GM23338 (cell line): Measurements from ENCODE around the gene TRAIP. TPM values are rescaled to one million over a fixed set of nuclear protein-coding genes. Genes with fewer than 3 reads are reported as not detected.
"Not testable (repeated sequence)": the region's sequence is repeated elsewhere in the genome, so short reads cannot be mapped to it uniquely, and the experiment has no call there.

ENCODE experiments used
- ATAC-seq: fragments of 200-7000 bp; cut with Tn5 transposase; 3 replicates; pipeline ENCODE4 v1.9.1; 2020
- DNase-seq: peaks from one replicate; pipeline ENCODE4 v3.0.0-alpha.2; 2015; ENCODE audit warnings: low spot score
- H2AFZ ChIP-seq: fragments of 200-600 bp; sonication (generic); 2 replicates; pipeline ENCODE4 v1.8.0; 2016; ENCODE audit warnings: antibody characterized with exemption, mild to moderate bottlenecking, moderate library complexity
- H3F3A ChIP-seq: fragments of 200-600 bp; sonication (generic); replicated peaks from 2 replicates; pipeline ENCODE4 v1.8.0; 2017; ENCODE audit warnings: antibody characterized with exemption, mixed run types, low read depth
- H3K27ac ChIP-seq: fragments of 200-600 bp; sonication (generic); 2 replicates; pipeline ENCODE4 v1.6.1; 2016; ENCODE audit warnings: low read depth
- H3K27me3 ChIP-seq: fragments of 200-600 bp; sonication (generic); 2 replicates; pipeline ENCODE4 v1.8.0; 2016; ENCODE audit warnings: mild to moderate bottlenecking, mixed run types, moderate library complexity; ENCODE audit not compliant: insufficient read depth
- H3K36me3 ChIP-seq: fragments of 200-600 bp; sonication (generic); 2 replicates; pipeline ENCODE4 v1.8.0; 2016; ENCODE audit warnings: mild to moderate bottlenecking; ENCODE audit not compliant: insufficient read depth
- H3K4me1 ChIP-seq: fragments of 200-600 bp; sonication (generic); 2 replicates; pipeline ENCODE4 v1.8.0; 2016; ENCODE audit warnings: mild to moderate bottlenecking, moderate library complexity; ENCODE audit not compliant: insufficient read depth
- H3K4me2 ChIP-seq: fragments of 200-600 bp; sonication (generic); 2 replicates; pipeline ENCODE4 v1.7.1; 2017; ENCODE audit warnings: mixed run types
- H3K4me3 ChIP-seq: fragments of 200-600 bp; sonication (generic); 2 replicates; pipeline ENCODE4 v1.6.1; 2016; ENCODE audit warnings: mixed run types
- H3K79me2 ChIP-seq: fragments of 200-600 bp; sonication (generic); replicated peaks from 2 replicates; pipeline ENCODE4 v1.8.0; 2017; ENCODE audit warnings: mild to moderate bottlenecking; ENCODE audit not compliant: insufficient read depth
- H3K9me2 ChIP-seq: fragments of 200-600 bp; sonication (generic); 2 replicates; pipeline ENCODE4 v1.8.0; 2017; ENCODE audit not compliant: insufficient read depth
- H4K20me1 ChIP-seq: fragments of 200-600 bp; sonication (generic); replicated peaks from 2 replicates; pipeline ENCODE4 v1.8.0; 2017; ENCODE audit warnings: mild to moderate bottlenecking; ENCODE audit not compliant: insufficient read depth
- H3K27ac Mint-ChIP-seq: 2 replicates; pipeline ENCODE4 v1.8.0; 2020; ENCODE audit warnings: inconsistent platforms, mild to moderate bottlenecking, moderate library complexity, mixed read lengths
- H3K27me3 Mint-ChIP-seq: 3 replicates; pipeline ENCODE4 v1.8.0; 2022; ENCODE audit warnings: low read depth, mild to moderate bottlenecking, moderate library complexity, mixed read lengths, inconsistent platforms; ENCODE audit not compliant: insufficient read depth, poor library complexity
- H3K36me3 Mint-ChIP-seq: 3 replicates; pipeline ENCODE4 v1.8.0; 2021; ENCODE audit warnings: low read depth, mild to moderate bottlenecking, inconsistent platforms, moderate library complexity, mixed read lengths
- H3K4me1 Mint-ChIP-seq: 3 replicates; pipeline ENCODE4 v1.8.0; 2020; ENCODE audit warnings: mild to moderate bottlenecking, inconsistent platforms, mixed read lengths
- H3K4me3 Mint-ChIP-seq: 3 replicates; pipeline ENCODE4 v1.8.0; 2021; ENCODE audit warnings: moderate library complexity, mild to moderate bottlenecking, inconsistent platforms, mixed read lengths
- H3K9me3 Mint-ChIP-seq: 3 replicates; pipeline ENCODE4 v1.8.0; 2020; ENCODE audit warnings: moderate library complexity, mild to moderate bottlenecking, inconsistent platforms, mixed read lengths
- CREB1 ChIP-seq: fragments of 250-450 bp; sonication (Bioruptor Pico); IDR thresholded peaks from 2 replicates; pipeline ENCODE4 v1.5.0; 2020; ENCODE audit warnings: low read depth, mild to moderate bottlenecking, moderate library complexity
- NANOG ChIP-seq: IDR thresholded peaks from 2 replicates; pipeline ENCODE4 v1.6.1; 2016; ENCODE audit warnings: antibody characterized with exemption, borderline replicate concordance
- POLR2AphosphoS5 ChIP-seq: IDR thresholded peaks from 2 replicates; pipeline ENCODE4 v1.6.1; 2016; ENCODE audit warnings: antibody characterized with exemption, low read depth
- STAT1 ChIP-seq: IDR thresholded peaks from one replicate; pipeline ENCODE4 v1.6.1; 2016; ENCODE audit warnings: antibody characterized with exemption; ENCODE audit not compliant: unreplicated experiment
- ZNF114 ChIP-seq: fragments of 250-450 bp; sonication (Bioruptor Pico); IDR thresholded peaks from 2 replicates; pipeline ENCODE4 v1.5.0; 2020; ENCODE audit warnings: mild to moderate bottlenecking, moderate library complexity
- ZNF331 ChIP-seq: fragments of 250-450 bp; sonication (Bioruptor Pico); IDR thresholded peaks from 2 replicates; pipeline ENCODE4 v1.5.0; 2020; ENCODE audit warnings: low read depth, mild to moderate bottlenecking, moderate library complexity
- polyA plus RNA-seq: library from polyadenylated mRNA; unstranded; fragments of >200 nt; fragmentation: Nextera tagmentation; extraction: Ambion mirVana; gene quantifications from 2 replicates; pipeline ENCODE4 v1.2.1, GENCODE V29; 2016
- total RNA-seq: library from RNA; depleted of rRNA; stranded (reverse); fragments of >200 nt; shearing (Covaris generic); gene quantifications from 2 replicates; pipeline ENCODE4 v1.2.3, GENCODE V29; 2014
- TF ChIP-seq, protein P1 (sequence below): fragments of 250-450 bp; sonication (Bioruptor Pico); IDR thresholded peaks from 2 replicates; pipeline ENCODE4 v1.5.0; 2020; ENCODE audit warnings: mild to moderate bottlenecking, moderate library complexity
- TF ChIP-seq, protein P2 (sequence below), 2 experiments: fragments of 200-600 bp in 1 of 2; sonication (generic) in 1 of 2; conservative IDR thresholded peaks; 2 replicates each; pipeline versions ENCODE4 v1.5.1 to v1.6.1; 2016 to 2017; ENCODE audit warnings: antibody characterized with exemption in 2 of 2, low read depth in 2 of 2, mild to moderate bottlenecking in 2 of 2, moderate library complexity in 1 of 2

The TRAIP gene
- total and polyA plus RNA-seq, 2 experiments from 2014 or later = 15.3 to 16.6 TPM

DNA sequence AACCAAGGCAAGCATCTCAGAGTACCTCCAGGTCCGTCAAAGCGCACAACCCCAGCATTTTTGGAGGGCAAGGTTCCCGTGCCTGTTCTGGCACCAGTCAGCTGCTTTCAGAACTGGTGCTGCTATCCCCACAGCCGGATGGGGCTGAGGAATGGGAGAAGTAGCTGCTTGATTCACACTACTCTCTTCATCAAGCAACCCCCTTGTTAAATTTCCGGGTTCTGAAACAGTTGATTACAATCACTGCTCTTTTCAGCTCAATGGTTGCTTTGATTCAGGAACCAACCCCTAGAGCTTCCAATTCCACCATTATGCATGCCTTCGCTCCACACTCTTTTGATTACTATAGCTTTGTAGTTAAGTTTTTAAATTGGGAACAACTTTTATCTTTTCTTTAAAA, 30.3 kb downstream of the TRAIP start (continued):
- TF ChIP-seq, protein P1, sequence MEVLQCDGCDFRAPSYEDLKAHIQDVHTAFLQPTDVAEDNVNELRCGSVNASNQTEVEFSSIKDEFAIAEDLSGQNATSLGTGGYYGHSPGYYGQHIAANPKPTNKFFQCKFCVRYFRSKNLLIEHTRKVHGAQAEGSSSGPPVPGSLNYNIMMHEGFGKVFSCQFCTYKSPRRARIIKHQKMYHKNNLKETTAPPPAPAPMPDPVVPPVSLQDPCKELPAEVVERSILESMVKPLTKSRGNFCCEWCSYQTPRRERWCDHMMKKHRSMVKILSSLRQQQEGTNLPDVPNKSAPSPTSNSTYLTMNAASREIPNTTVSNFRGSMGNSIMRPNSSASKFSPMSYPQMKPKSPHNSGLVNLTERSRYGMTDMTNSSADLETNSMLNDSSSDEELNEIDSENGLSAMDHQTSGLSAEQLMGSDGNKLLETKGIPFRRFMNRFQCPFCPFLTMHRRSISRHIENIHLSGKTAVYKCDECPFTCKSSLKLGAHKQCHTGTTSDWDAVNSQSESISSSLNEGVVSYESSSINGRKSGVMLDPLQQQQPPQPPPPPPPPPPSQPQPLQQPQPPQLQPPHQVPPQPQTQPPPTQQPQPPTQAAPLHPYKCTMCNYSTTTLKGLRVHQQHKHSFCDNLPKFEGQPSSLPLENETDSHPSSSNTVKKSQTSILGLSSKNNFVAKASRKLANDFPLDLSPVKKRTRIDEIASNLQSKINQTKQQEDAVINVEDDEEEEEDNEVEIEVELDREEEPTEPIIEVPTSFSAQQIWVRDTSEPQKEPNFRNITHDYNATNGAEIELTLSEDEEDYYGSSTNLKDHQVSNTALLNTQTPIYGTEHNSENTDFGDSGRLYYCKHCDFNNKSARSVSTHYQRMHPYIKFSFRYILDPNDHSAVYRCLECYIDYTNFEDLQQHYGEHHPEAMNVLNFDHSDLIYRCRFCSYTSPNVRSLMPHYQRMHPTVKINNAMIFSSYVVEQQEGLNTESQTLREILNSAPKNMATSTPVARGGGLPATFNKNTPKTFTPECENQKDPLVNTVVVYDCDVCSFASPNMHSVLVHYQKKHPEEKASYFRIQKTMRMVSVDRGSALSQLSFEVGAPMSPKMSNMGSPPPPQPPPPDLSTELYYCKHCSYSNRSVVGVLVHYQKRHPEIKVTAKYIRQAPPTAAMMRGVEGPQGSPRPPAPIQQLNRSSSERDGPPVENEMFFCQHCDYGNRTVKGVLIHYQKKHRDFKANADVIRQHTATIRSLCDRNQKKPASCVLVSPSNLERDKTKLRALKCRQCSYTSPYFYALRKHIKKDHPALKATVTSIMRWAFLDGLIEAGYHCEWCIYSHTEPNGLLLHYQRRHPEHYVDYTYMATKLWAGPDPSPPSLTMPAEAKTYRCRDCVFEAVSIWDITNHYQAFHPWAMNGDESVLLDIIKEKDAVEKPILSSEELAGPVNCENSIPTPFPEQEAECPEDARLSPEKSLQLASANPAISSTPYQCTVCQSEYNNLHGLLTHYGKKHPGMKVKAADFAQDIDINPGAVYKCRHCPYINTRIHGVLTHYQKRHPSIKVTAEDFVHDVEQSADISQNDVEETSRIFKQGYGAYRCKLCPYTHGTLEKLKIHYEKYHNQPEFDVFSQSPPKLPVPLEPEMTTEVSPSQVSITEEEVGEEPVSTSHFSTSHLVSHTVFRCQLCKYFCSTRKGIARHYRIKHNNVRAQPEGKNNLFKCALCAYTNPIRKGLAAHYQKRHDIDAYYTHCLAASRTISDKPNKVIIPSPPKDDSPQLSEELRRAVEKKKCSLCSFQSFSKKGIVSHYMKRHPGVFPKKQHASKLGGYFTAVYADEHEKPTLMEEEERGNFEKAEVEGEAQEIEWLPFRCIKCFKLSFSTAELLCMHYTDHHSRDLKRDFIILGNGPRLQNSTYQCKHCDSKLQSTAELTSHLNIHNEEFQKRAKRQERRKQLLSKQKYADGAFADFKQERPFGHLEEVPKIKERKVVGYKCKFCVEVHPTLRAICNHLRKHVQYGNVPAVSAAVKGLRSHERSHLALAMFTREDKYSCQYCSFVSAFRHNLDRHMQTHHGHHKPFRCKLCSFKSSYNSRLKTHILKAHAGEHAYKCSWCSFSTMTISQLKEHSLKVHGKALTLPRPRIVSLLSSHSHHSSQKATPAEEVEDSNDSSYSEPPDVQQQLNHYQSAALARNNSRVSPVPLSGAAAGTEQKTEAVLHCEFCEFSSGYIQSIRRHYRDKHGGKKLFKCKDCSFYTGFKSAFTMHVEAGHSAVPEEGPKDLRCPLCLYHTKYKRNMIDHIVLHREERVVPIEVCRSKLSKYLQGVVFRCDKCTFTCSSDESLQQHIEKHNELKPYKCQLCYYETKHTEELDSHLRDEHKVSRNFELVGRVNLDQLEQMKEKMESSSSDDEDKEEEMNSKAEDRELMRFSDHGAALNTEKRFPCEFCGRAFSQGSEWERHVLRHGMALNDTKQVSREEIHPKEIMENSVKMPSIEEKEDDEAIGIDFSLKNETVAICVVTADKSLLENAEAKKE (CRISPR knock-in tag) = no peak
- TF ChIP-seq STAT1 (no peak), NANOG (no peak), ZNF114 (no peak)

GRCh38 chr3:49823131-49823530, 33.2 kb downstream of the TRAIP start:
- not testable (repeated sequence) for H3K4me3 ChIP-seq

DNA sequence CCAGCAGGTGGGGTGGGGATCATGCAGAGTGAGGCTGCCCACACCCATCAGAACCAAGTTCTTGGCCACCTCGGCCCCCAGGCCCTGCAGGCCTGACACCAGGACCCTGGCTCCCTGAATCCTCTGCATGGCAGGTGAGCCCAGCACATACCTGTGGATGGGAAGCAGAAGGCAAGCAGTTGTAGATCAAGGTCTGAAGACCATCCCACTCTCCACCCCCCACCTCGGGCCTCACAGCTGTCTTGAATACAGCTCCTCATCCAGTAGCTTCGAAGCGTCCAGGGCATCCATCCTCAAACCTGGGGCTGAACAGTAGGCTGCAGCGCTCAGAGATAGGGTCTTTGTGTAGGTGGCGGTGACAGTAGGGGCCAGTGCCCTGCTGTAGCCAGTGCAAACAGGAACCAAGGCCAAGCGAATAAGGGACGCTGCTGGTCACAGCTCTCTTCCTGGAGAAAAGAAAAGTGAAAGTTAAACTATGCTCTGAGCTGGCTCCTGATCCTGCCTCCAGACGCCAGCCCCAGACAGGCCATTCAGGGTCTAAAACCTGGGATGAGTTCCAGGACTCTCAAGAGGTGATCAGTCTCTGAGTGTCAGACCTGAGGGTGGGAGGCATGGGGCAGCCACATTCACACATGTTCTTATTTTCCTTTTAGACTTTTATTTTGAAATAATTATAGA, 42.7 kb downstream of the TRAIP start, which contains the start of gene UBA7:
Gene UBA7, minus strand, starts transcription at position 457 of the 678 bp plus-strand sequence. Its CDS starts 166 bp downstream, at position 291.
- no peaks in the 10 kb centered on the region for H3K79me2 ChIP-seq
- Mint-ChIP-seq H3K9me3 (no peaks in the 10 kb centered on the region), H3K27ac (no peak within 1 kb of the TSS), H3K36me3 (no peaks in the 10 kb centered on the region), H3K27me3 (peaks cover 8% of the 10 kb centered on the region), H3K4me3 (no peak within 1 kb of the TSS), H3K4me1 (no peaks in the 10 kb centered on the region)
- no peak within 1 kb of the TSS for H3K4me2 ChIP-seq
- DNase-seq (no peak), ATAC-seq (no peak; the same call in 2 of the 3 replicates)
- no peaks in the 10 kb centered on the region for H3K36me3 ChIP-seq
- no peak within 1 kb of the TSS for H3K27ac ChIP-seq
- no peaks in the 10 kb centered on the region for H3K4me1 ChIP-seq
- H3K9me2 ChIP-seq = no peaks in the 10 kb centered on the region
- no peaks in the 10 kb centered on the region for H3F3A ChIP-seq
- no peaks in the 10 kb centered on the region for H4K20me1 ChIP-seq
- H2AFZ ChIP-seq = no peak within 1 kb of the TSS
- no peak within 1 kb of the TSS for H3K4me3 ChIP-seq
- no peaks in the 10 kb centered on the region for H3K27me3 ChIP-seq
- TF ChIP-seq CREB1 (no peak), POLR2AphosphoS5 (no peak), ZNF331 (no peak)
- TF ChIP-seq, protein P2, sequence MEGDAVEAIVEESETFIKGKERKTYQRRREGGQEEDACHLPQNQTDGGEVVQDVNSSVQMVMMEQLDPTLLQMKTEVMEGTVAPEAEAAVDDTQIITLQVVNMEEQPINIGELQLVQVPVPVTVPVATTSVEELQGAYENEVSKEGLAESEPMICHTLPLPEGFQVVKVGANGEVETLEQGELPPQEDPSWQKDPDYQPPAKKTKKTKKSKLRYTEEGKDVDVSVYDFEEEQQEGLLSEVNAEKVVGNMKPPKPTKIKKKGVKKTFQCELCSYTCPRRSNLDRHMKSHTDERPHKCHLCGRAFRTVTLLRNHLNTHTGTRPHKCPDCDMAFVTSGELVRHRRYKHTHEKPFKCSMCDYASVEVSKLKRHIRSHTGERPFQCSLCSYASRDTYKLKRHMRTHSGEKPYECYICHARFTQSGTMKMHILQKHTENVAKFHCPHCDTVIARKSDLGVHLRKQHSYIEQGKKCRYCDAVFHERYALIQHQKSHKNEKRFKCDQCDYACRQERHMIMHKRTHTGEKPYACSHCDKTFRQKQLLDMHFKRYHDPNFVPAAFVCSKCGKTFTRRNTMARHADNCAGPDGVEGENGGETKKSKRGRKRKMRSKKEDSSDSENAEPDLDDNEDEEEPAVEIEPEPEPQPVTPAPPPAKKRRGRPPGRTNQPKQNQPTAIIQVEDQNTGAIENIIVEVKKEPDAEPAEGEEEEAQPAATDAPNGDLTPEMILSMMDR (conservative IDR thresholded peaks at IDR 0.05; ENCODE audit: low read depth in 2 of 2) = no peak

More at GRCh38 chr3:49823131-49823530, 33.2 kb downstream of the TRAIP start:
- not testable (repeated sequence) for H3K27me3 ChIP-seq, H3K27ac Mint-ChIP-seq, H3K4me1 ChIP-seq, ATAC-seq, H3F3A ChIP-seq, H2AFZ ChIP-seq, H3K36me3 ChIP-seq, H3K27ac ChIP-seq, H3K27me3 Mint-ChIP-seq, H4K20me1 ChIP-seq, H3K4me3 Mint-ChIP-seq, H3K36me3 Mint-ChIP-seq, H3K9me3 Mint-ChIP-seq, DNase-seq, H3K4me1 Mint-ChIP-seq, H3K9me2 ChIP-seq, H3K79me2 ChIP-seq, H3K4me2 ChIP-seq
